Limb (tissue), 2 donors: ENCODE data around the gene CATSPERB.
"Not testable (repeated sequence)": the region's sequence is repeated elsewhere in the genome, so short reads cannot be mapped to it uniquely, and the experiment has no call there.

Experiments used
- DNase-seq, 2 donors: peaks; one replicate each; pipeline ENCODE4 v3.0.0-alpha.2; 2016; ENCODE audit errors: extremely low spot score in 2 of 2

CATSPERB gene

GRCh38 chr14:91577632-91578233 lies 154.2 kb downstream of the CATSPERB start:
- no peak for DNase-seq

GRCh38 chr14:91575469-91576208 lies 156.2 kb downstream of the CATSPERB start:
- DNase-seq, result no peak

GRCh38 chr14:91573894-91574837 lies 157.7 kb downstream of the CATSPERB start:
- peak; percentile 6 to 58 for DNase-seq

- DNase-seq, result no peak
These were observed 158.4 kb downstream of the CATSPERB start for GRCh38 chr14:91573528-91573893.

- DNase-seq, result no peak
These were observed 161.9 kb downstream of the CATSPERB start for GRCh38 chr14:91570021-91570420.

GRCh38 chr14:91569301-91569700 lies 162.6 kb downstream of the CATSPERB start:
- DNase-seq, result no peak

- DNase-seq, result no peak
These were observed 163.3 kb downstream of the CATSPERB start for GRCh38 chr14:91568626-91569025.

- not testable (repeated sequence) for DNase-seq
These were observed 164.1 kb downstream of the CATSPERB start for GRCh38 chr14:91567827-91568226.

GRCh38 chr14:91555531-91555930 lies 176.4 kb downstream of the CATSPERB start:
- no peak for DNase-seq

- no peak for DNase-seq
These were observed 177.2 kb downstream of the CATSPERB start for GRCh38 chr14:91554535-91555332.

GRCh38 chr14:91548108-91548507 lies 183.8 kb downstream of the CATSPERB start:
- no peak for DNase-seq

- DNase-seq, result no peak
These were observed 185.8 kb downstream of the CATSPERB start for GRCh38 chr14:91545946-91546716.

GRCh38 chr14:91545204-91545603 lies 186.7 kb downstream of the CATSPERB start:
- no peak for DNase-seq

- no peak for DNase-seq
These were observed 195.6 kb downstream of the CATSPERB start for GRCh38 chr14:91536327-91536726.

GRCh38 chr14:91534059-91534458 lies 197.8 kb downstream of the CATSPERB start:
- DNase-seq, result not testable (repeated sequence)

GRCh38 chr14:91533623-91534022 lies 198.3 kb downstream of the CATSPERB start:
- DNase-seq, result no peak
